Liver (tissue), 9 donors: Measurements from ENCODE around the gene ARRDC4. TPM values are rescaled to one million over a fixed set of nuclear protein-coding genes. Genes with fewer than 3 reads are reported as not detected.

ENCODE experiments used
- DNase-seq: peaks from one replicate; pipeline ENCODE4 v3.0.0-alpha.2; 2017; ENCODE audit warnings: low spot score
- H3K27ac ChIP-seq, 2 donors: one replicate each; pipeline ENCODE4 v1.7.0; 2013; ENCODE audit warnings: inconsistent platforms in 2 of 2, low read length in 2 of 2, control low read depth in 1 of 2, low read depth in 1 of 2, mild to moderate bottlenecking in 1 of 2
- H3K27me3 ChIP-seq, 4 donors: one replicate each; pipeline versions ENCODE4 v1.6.1 to v1.7.0; 2013; ENCODE audit warnings: low read length in 3 of 4, inconsistent platforms in 1 of 4, mild to moderate bottlenecking in 1 of 4, moderate library complexity in 1 of 4; ENCODE audit not compliant: control insufficient read depth in 4 of 4, insufficient read depth in 4 of 4
- H3K36me3 ChIP-seq, 4 donors: one replicate each; pipeline versions ENCODE4 v1.6.1 to v1.7.0; 2013; ENCODE audit warnings: low read length in 3 of 4, mild to moderate bottlenecking in 3 of 4, low read depth in 1 of 4, moderate library complexity in 1 of 4; ENCODE audit not compliant: control insufficient read depth in 4 of 4, insufficient read depth in 3 of 4
- H3K4me1 ChIP-seq, 4 donors: one replicate each; pipeline versions ENCODE4 v1.6.1 to v1.7.0; 2013; ENCODE audit warnings: low read length in 3 of 4, mild to moderate bottlenecking in 3 of 4, moderate library complexity in 1 of 4; ENCODE audit not compliant: control insufficient read depth in 4 of 4, insufficient read depth in 4 of 4
- H3K4me3 ChIP-seq, 3 donors: one replicate each; pipeline versions ENCODE4 v1.6.1 to v1.7.0; 2013; ENCODE audit warnings: low read length in 3 of 3, control low read depth in 1 of 3, low read depth in 1 of 3, mild to moderate bottlenecking in 1 of 3
- H3K9ac ChIP-seq, 2 donors: one replicate each; pipeline ENCODE4 v1.7.0; 2013; ENCODE audit warnings: low read length in 2 of 2, mild to moderate bottlenecking in 2 of 2, moderate library complexity in 2 of 2, control low read depth in 1 of 2, low read depth in 1 of 2
- H3K9me3 ChIP-seq, 4 donors: one replicate each; pipeline versions ENCODE4 v1.6.1 to v1.7.0; 2013; ENCODE audit warnings: low read length in 3 of 4; ENCODE audit not compliant: control insufficient read depth in 4 of 4
- FOXA1 ChIP-seq: IDR thresholded peaks from 2 replicates; pipeline ENCODE4 v1.6.1; 2016; ENCODE audit warnings: antibody characterized with exemption
- FOXA2 ChIP-seq: IDR thresholded peaks from 2 replicates; pipeline ENCODE4 v1.6.1; 2016; ENCODE audit warnings: antibody characterized with exemption
- GABPA ChIP-seq, 2 donors: IDR thresholded peaks in 1 of 2; conservative IDR thresholded peaks in 1 of 2; 2 replicates each; pipeline ENCODE4 v1.6.1; 2016; ENCODE audit warnings: antibody characterized with exemption in 2 of 2, mild to moderate bottlenecking in 1 of 2, moderate library complexity in 1 of 2
- HNF4A ChIP-seq, 2 donors: conservative IDR thresholded peaks; 2 replicates each; pipeline ENCODE4 v1.6.1; 2016; ENCODE audit warnings: antibody characterized with exemption in 2 of 2, mild to moderate bottlenecking in 2 of 2
- HNF4G ChIP-seq: IDR thresholded peaks from 2 replicates; pipeline ENCODE4 v1.6.1; 2016; ENCODE audit warnings: antibody characterized with exemption
- JUND ChIP-seq, 2 donors: IDR thresholded peaks; 2 replicates each; pipeline ENCODE4 v1.6.1; 2016; ENCODE audit warnings: antibody characterized with exemption in 2 of 2
- NR2F2 ChIP-seq: IDR thresholded peaks from 2 replicates; pipeline ENCODE4 v1.6.1; 2016; ENCODE audit warnings: antibody characterized with exemption
- RAD21 ChIP-seq, 2 donors: IDR thresholded peaks; 2 replicates each; pipeline ENCODE4 v1.6.1; 2016; ENCODE audit warnings: antibody characterized with exemption in 2 of 2, mild to moderate bottlenecking in 2 of 2
- SP1 ChIP-seq: IDR thresholded peaks from 2 replicates; pipeline ENCODE4 v1.6.1; 2018; ENCODE audit warnings: antibody characterized with exemption, mild to moderate bottlenecking
- TAF1 ChIP-seq: conservative IDR thresholded peaks from 2 replicates; pipeline ENCODE4 v1.6.1; 2016; ENCODE audit warnings: antibody characterized with exemption, mild to moderate bottlenecking
- WGBS: extraction: QIAGEN DNeasy Blood & Tissue Kit; methylation state at CpG from one replicate; pipeline ENCODE4 v1.1.7; 2013; 5-methylcytosine and 5-hydroxymethylcytosine counted together
- polyA plus RNA-seq, 2 donors: library from polyadenylated mRNA; stranded (reverse) in 1 of 2; unstranded in 1 of 2; fragments of 200-250 nt in 1 of 2; fragments of >200 nt in 1 of 2; fragmentation: Nextera tagmentation in 1 of 2; extraction: Ambion mirVana in 1 of 2; gene quantifications; one replicate each; pipeline versions ENCODE4 v1.2.1 to v1.2.3, GENCODE V29; 2013 to 2015
- total RNA-seq, 2 donors: library from RNA; depleted of rRNA; stranded (reverse); fragments of >200 nt; gene quantifications; one replicate each; pipeline ENCODE4 v1.2.3, GENCODE V29; 2014
- TF ChIP-seq, protein P1 (sequence below): IDR thresholded peaks from 2 replicates; pipeline ENCODE4 v1.6.1; 2016; ENCODE audit warnings: antibody characterized with exemption
- TF ChIP-seq, protein P2 (sequence below): IDR thresholded peaks from 2 replicates; pipeline ENCODE4 v1.6.1; 2016; ENCODE audit warnings: antibody characterized with exemption
- TF ChIP-seq, protein P3 (sequence below): IDR thresholded peaks from 2 replicates; pipeline ENCODE4 v1.6.1; 2016; ENCODE audit warnings: antibody characterized with exemption, mild to moderate bottlenecking
- TF ChIP-seq, protein P4 (sequence below): fragments of 150-350 bp; IDR thresholded peaks from 2 replicates; pipeline ENCODE4 v1.5.1; 2017; ENCODE audit warnings: improper control_type of control experiment, low read depth, low read length; ENCODE audit not compliant: missing input control
- donor health status: healthy.
- donor health status: healthy.
- donor health status: healthy.
- donor health status: healthy.
- donor health status: healthy.

The ARRDC4 gene
- total and polyA plus RNA-seq, 4 donors, result 2.5 to 13.4 (median 3.9) TPM

DNA sequence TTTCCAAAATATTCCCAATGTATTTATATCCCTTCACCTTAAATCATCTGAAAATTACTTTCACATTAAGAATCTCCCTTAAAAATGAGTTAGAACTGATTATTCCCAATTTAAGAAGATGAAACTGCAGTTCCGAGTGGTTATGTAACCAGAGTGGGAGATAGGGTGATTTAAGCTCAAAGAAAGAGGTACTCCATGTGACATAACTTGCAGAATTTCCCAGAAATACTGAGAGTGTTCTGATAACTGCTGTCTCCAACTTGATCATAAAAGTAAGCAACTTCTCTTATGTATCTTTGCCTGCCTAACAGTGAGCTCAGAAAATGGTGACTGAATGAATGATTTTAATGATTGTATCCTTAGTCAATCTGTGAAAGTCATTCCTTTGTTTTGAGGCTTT lies 32.3 kb downstream of the ARRDC4 start:
- TF ChIP-seq RAD21 (IDR thresholded peaks at IDR 0.05), result no peak
- TF ChIP-seq, protein P1, sequence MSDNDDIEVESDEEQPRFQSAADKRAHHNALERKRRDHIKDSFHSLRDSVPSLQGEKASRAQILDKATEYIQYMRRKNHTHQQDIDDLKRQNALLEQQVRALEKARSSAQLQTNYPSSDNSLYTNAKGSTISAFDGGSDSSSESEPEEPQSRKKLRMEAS, result no peak
- no peak for TF ChIP-seq FOXA2
- no peak overlapping the region for H3K4me3 ChIP-seq
- no peaks in the 10 kb centered on the region for H3K36me3 ChIP-seq
- WGBS, result 85% methylated on average over 1 of the region's 1 CpG
- no peak overlapping the region for H3K27ac ChIP-seq
- no peaks in the 10 kb centered on the region for H3K9me3 ChIP-seq
- DNase-seq, result no peak
- H3K4me1 ChIP-seq, result peaks cover 0 to 37% (median 26%) of the 10 kb centered on the region in 4 donors
- H3K27me3 ChIP-seq, result no peaks in the 10 kb centered on the region
- H3K9ac ChIP-seq, result no peak overlapping the region

DNA sequence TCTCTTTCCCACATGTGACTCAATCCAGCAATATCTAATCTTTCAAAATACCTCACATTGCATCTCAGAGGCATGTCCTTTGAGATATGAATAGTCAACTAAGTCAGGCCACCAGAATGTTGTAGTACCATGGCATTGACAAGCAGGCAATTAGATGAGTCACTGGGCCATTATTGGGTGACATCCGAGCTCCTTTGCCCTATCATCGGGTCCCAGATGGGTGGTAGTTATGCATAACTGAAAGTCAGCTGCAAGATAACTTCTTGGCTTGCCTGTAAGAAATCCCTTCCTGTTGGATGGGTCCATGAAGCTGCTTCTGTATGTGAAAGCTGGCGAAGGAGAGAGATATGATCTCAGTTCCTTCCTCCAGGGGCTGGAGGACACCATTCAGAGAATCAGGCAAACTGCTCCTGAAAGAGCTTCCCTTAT lies 32.8 kb downstream of the ARRDC4 start:
- no peak for DNase-seq
- Histone ChIP-seq H3K9ac (no peak overlapping the region), H3K27me3 (no peaks in the 10 kb centered on the region), H3K27ac (no peak overlapping the region), H3K4me3 (no peak overlapping the region), H3K9me3 (no peaks in the 10 kb centered on the region), H3K4me1 (peaks cover 0 to 41% (median 30%) of the 10 kb centered on the region in 4 donors), H3K36me3 (no peaks in the 10 kb centered on the region)
- TF ChIP-seq, protein P1, result no peak
- TF ChIP-seq RAD21 (IDR thresholded peaks at IDR 0.05) (no peak), TAF1 (no peak), FOXA1 (no peak), HNF4A (conservative IDR thresholded peaks at IDR 0.05) (no peak)
- TF ChIP-seq, protein P2, sequence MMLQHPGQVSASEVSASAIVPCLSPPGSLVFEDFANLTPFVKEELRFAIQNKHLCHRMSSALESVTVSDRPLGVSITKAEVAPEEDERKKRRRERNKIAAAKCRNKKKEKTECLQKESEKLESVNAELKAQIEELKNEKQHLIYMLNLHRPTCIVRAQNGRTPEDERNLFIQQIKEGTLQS, result no peak
- TF ChIP-seq, protein P3, sequence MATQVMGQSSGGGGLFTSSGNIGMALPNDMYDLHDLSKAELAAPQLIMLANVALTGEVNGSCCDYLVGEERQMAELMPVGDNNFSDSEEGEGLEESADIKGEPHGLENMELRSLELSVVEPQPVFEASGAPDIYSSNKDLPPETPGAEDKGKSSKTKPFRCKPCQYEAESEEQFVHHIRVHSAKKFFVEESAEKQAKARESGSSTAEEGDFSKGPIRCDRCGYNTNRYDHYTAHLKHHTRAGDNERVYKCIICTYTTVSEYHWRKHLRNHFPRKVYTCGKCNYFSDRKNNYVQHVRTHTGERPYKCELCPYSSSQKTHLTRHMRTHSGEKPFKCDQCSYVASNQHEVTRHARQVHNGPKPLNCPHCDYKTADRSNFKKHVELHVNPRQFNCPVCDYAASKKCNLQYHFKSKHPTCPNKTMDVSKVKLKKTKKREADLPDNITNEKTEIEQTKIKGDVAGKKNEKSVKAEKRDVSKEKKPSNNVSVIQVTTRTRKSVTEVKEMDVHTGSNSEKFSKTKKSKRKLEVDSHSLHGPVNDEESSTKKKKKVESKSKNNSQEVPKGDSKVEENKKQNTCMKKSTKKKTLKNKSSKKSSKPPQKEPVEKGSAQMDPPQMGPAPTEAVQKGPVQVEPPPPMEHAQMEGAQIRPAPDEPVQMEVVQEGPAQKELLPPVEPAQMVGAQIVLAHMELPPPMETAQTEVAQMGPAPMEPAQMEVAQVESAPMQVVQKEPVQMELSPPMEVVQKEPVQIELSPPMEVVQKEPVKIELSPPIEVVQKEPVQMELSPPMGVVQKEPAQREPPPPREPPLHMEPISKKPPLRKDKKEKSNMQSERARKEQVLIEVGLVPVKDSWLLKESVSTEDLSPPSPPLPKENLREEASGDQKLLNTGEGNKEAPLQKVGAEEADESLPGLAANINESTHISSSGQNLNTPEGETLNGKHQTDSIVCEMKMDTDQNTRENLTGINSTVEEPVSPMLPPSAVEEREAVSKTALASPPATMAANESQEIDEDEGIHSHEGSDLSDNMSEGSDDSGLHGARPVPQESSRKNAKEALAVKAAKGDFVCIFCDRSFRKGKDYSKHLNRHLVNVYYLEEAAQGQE, result no peak
- WGBS, result 74% methylated on average over 3 of the region's 3 CpGs

DNA sequence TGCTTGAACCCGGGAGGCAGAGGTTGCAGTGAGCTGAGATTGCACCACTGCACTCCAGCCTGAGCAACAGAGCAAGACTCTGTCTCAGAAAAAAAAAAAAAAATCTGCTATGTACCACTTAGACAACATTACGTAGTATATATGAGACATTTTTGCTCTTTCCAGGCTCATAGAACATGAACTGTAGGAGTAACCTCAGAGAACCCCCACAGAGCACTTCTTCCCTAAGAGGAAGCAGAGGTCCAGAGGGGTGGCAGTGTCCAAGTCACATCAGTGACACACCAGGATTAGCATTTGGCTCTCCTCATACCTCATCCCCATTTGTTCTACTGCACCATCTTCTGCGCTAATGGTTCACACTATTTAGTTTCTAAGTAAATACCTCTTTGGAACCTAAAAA lies 33.7 kb downstream of the ARRDC4 start:
- Histone ChIP-seq H3K27me3 (no peaks in the 10 kb centered on the region), H3K9me3 (no peaks in the 10 kb centered on the region), H3K4me3 (no peak overlapping the region), H3K4me1 (peaks cover 0 to 43% (median 32%) of the 10 kb centered on the region in 4 donors), H3K27ac (no peak overlapping the region), H3K9ac (no peak overlapping the region), H3K36me3 (no peaks in the 10 kb centered on the region)
- 96% methylated on average over 3 of the region's 3 CpGs for WGBS
- no peak for DNase-seq
- TF ChIP-seq SP1 (no peak), HNF4G (no peak), GABPA (IDR thresholded peaks at IDR 0.05 in 1 of 2, conservative IDR thresholded peaks at IDR 0.05 in 1 of 2) (no peak), NR2F2 (no peak), HNF4A (conservative IDR thresholded peaks at IDR 0.05) (no peak), FOXA1 (no peak), TAF1 (no peak), JUND (IDR thresholded peaks at IDR 0.05) (no peak)
- TF ChIP-seq, protein P2, result no peak
- TF ChIP-seq, protein P3, result no peak
- TF ChIP-seq, protein P1, result no peak
- TF ChIP-seq, protein P4, sequence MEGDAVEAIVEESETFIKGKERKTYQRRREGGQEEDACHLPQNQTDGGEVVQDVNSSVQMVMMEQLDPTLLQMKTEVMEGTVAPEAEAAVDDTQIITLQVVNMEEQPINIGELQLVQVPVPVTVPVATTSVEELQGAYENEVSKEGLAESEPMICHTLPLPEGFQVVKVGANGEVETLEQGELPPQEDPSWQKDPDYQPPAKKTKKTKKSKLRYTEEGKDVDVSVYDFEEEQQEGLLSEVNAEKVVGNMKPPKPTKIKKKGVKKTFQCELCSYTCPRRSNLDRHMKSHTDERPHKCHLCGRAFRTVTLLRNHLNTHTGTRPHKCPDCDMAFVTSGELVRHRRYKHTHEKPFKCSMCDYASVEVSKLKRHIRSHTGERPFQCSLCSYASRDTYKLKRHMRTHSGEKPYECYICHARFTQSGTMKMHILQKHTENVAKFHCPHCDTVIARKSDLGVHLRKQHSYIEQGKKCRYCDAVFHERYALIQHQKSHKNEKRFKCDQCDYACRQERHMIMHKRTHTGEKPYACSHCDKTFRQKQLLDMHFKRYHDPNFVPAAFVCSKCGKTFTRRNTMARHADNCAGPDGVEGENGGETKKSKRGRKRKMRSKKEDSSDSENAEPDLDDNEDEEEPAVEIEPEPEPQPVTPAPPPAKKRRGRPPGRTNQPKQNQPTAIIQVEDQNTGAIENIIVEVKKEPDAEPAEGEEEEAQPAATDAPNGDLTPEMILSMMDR, result no peak
